A549 (cell line): ENCODE results near the gene LRRC4. TPM values are rescaled to one million over a fixed set of nuclear protein-coding genes. Genes with fewer than 3 reads are reported as not detected.

Source experiments
- ATAC-seq, 2 experiments: fragments of 200-7000 bp in 1 of 2; fragments of >200 bp in 1 of 2; cut with Nextera tagmentation in 1 of 2; cut with Tn5 transposase in 1 of 2; 3 replicates each; pipeline versions ENCODE4 v1.8.0 to v1.9.1; 2018 to 2020; ENCODE audit warnings: mild to moderate bottlenecking in 1 of 2, moderate library complexity in 1 of 2
- CTCF ChIA-PET: fragments of 300-600 bp; sonication (Branson Sonifier 250); formaldehyde crosslinking; extraction: SDS; loops from one replicate; lab custom pipeline; 2021; ENCODE audit warnings: antibody characterized with exemption, inconsistent platforms; lab: Yijun Ruan, JAX
- POLR2A ChIA-PET: fragments of 350-600 bp; formaldehyde crosslinking; extraction: SDS; loops from one replicate; lab custom pipeline; 2021; ENCODE audit warnings: antibody characterized with exemption, inconsistent platforms; lab: Yijun Ruan, JAX
- DNase-seq, 2 experiments: peaks; one replicate each; pipeline versions ENCODE4 v3.0.0 to v3.0.0-alpha.2; 2011 to 2016; ENCODE audit warnings: low read depth in 1 of 2, low spot score in 1 of 2
- FAIRE-seq: peaks from 2 replicates; lab custom pipeline; 2011; peaks lifted over from hg19 to GRCh38; lab: Jason Lieb, UNC
- H3K27ac ChIP-seq, 2 experiments: fragments of >200 bp; sonication (Bioruptor Twin); formaldehyde crosslinking; 3 replicates each; pipeline ENCODE4 v1.5.1; 2016 to 2017
- H3K4me1 ChIP-seq: fragments of >200 bp; sonication (Bioruptor Twin); formaldehyde crosslinking; 3 replicates; pipeline ENCODE4 v1.6.1; 2016
- H3K4me2 ChIP-seq: fragments of >200 bp; sonication (Bioruptor Twin); formaldehyde crosslinking; 3 replicates; pipeline ENCODE4 v1.6.1; 2016
- H3K4me3 ChIP-seq: fragments of >200 bp; sonication (Bioruptor Twin); formaldehyde crosslinking; 3 replicates; pipeline ENCODE4 v1.5.1; 2016
- H3K9me3 ChIP-seq: fragments of >200 bp; sonication (Bioruptor Twin); formaldehyde crosslinking; 3 replicates; pipeline ENCODE4 v1.6.1; 2016
- CBX2 ChIP-seq: fragments of 200-600 bp; sonication (generic); IDR thresholded peaks from 2 replicates; pipeline ENCODE4 v1.6.1; 2016; ENCODE audit warnings: low read depth, mild to moderate bottlenecking, borderline replicate concordance
- CHD4 ChIP-seq: fragments of 200-600 bp; sonication (generic); IDR thresholded peaks from 2 replicates; pipeline ENCODE4 v1.6.1; 2016; ENCODE audit warnings: antibody characterized with exemption, mild to moderate bottlenecking, borderline replicate concordance
- CTCF ChIP-seq: fragments of >200 bp; sonication (Bioruptor Twin); formaldehyde crosslinking; IDR thresholded peaks from 3 replicates; pipeline ENCODE4 v1.5.1; 2016
- ELK1 ChIP-seq: fragments of 150-350 bp; IDR thresholded peaks from 2 replicates; pipeline ENCODE4 v1.6.1; 2014; ENCODE audit warnings: low read depth, mild to moderate bottlenecking, low read length
- FOXS1 ChIP-seq: fragments of 250-450 bp; sonication (Bioruptor Pico); IDR thresholded peaks from 2 replicates; pipeline ENCODE4 v1.5.0; 2020; ENCODE audit warnings: mild to moderate bottlenecking, moderate library complexity
- GATA3 ChIP-seq: IDR thresholded peaks from 2 replicates; pipeline ENCODE4 v1.6.1; 2012; ENCODE audit warnings: borderline replicate concordance
- HDAC2 ChIP-seq: fragments of 200-600 bp; sonication (generic); IDR thresholded peaks from 2 replicates; pipeline ENCODE4 v1.6.1; 2016
- HEYL ChIP-seq: fragments of 250-450 bp; sonication (Bioruptor Pico); IDR thresholded peaks from 2 replicates; pipeline ENCODE4 v1.8.0; 2021; ENCODE audit warnings: mild to moderate bottlenecking, moderate library complexity
- HOXB13 ChIP-seq: fragments of 250-450 bp; sonication (Bioruptor Pico); IDR thresholded peaks from 2 replicates; pipeline ENCODE4 v1.5.0; 2020; ENCODE audit warnings: low read depth, mild to moderate bottlenecking, moderate library complexity
- JUN ChIP-seq, 2 experiments: fragments of >200 bp; sonication (Bioruptor Twin); formaldehyde crosslinking; IDR thresholded peaks; 2 replicates in 1 of 2; 3 replicates in 1 of 2; pipeline ENCODE4 v1.6.1; 2016 to 2017
- JUNB ChIP-seq: fragments of >200 bp; sonication (Bioruptor Twin); formaldehyde crosslinking; IDR thresholded peaks from 2 replicates; pipeline ENCODE4 v1.6.1; 2016
- MYC ChIP-seq: IDR thresholded peaks from 2 replicates; pipeline ENCODE4 v1.6.1; 2012; ENCODE audit warnings: mild to moderate bottlenecking, inconsistent platforms, low read length, improper control_type of control experiment, borderline replicate concordance
- NPAS2 ChIP-seq: fragments of 250-450 bp; sonication (Bioruptor Pico); IDR thresholded peaks from 2 replicates; pipeline ENCODE4 v1.8.0; 2022; ENCODE audit warnings: mild to moderate bottlenecking, moderate library complexity, borderline replicate concordance
- NR3C1 ChIP-seq: fragments of >200 bp; sonication (Bioruptor Twin); formaldehyde crosslinking; IDR thresholded peaks from 3 replicates; pipeline ENCODE4 v1.6.1; 2017
- POLR2AphosphoS2 ChIP-seq: conservative IDR thresholded peaks from 2 replicates; pipeline ENCODE4 v1.6.1; 2012; ENCODE audit warnings: low read length, improper control_type of control experiment, inconsistent platforms
- RARB ChIP-seq: fragments of 250-450 bp; sonication (Bioruptor Pico); IDR thresholded peaks from 2 replicates; pipeline ENCODE4 v1.8.0; 2021; ENCODE audit warnings: mild to moderate bottlenecking, moderate library complexity
- RCOR1 ChIP-seq: fragments of 150-350 bp; IDR thresholded peaks from 2 replicates; pipeline ENCODE4 v1.6.1; 2014; ENCODE audit warnings: antibody characterized with exemption, low read length, low read depth
- RNF2 ChIP-seq: fragments of 200-600 bp; sonication (generic); IDR thresholded peaks from 2 replicates; pipeline ENCODE4 v1.6.1; 2016; ENCODE audit warnings: low read depth, mild to moderate bottlenecking, antibody characterized with exemption, moderate library complexity, borderline replicate concordance
- SMC3 ChIP-seq: fragments of >200 bp; sonication (Bioruptor Twin); formaldehyde crosslinking; IDR thresholded peaks from 3 replicates; pipeline ENCODE4 v1.6.1; 2018; ENCODE audit warnings: inconsistent platforms
- SREBF2 ChIP-seq: fragments of 450-650 bp; IDR thresholded peaks from 2 replicates; pipeline ENCODE4 v1.6.1; 2014; ENCODE audit warnings: mild to moderate bottlenecking, moderate library complexity
- USF2 ChIP-seq: fragments of 450-650 bp; IDR thresholded peaks from 2 replicates; pipeline ENCODE4 v1.6.1; 2014; ENCODE audit warnings: antibody characterized with exemption
- ZC3H11A ChIP-seq: fragments of 450-650 bp; IDR thresholded peaks from 2 replicates; pipeline ENCODE4 v1.6.1; 2014; ENCODE audit warnings: antibody characterized with exemption, mild to moderate bottlenecking
- ZNF302 ChIP-seq: fragments of 250-450 bp; sonication (Bioruptor Pico); IDR thresholded peaks from 2 replicates; pipeline ENCODE4 v1.9.0; 2021; ENCODE audit warnings: inconsistent platforms, mild to moderate bottlenecking, moderate library complexity
- WGBS: methylation state at CpG from one replicate; pipeline ENCODE4 v1.1.6; 2017; ENCODE audit errors: missing lambda C conversion rate; 5-methylcytosine and 5-hydroxymethylcytosine counted together
- polyA plus RNA-seq, 4 experiments: library from polyadenylated mRNA; depleted of rRNA in 3 of 4; stranded (reverse); fragments of >200 nt; fragmentation: RNase III in 1 of 4; extraction: RNeasy Plus Mini Kit Qiagen cat#74134 plus additional on column Dnase treatment in 1 of 4; gene quantifications; 2 replicates in 3 of 4; 3 replicates in 1 of 4; pipeline ENCODE4 v1.2.3, GENCODE V29; 2011 to 2017
- TF ChIP-seq, protein P1 (sequence below): fragments of 250-450 bp; sonication (Bioruptor Pico); IDR thresholded peaks from 2 replicates; pipeline ENCODE4 v1.5.0; 2021; ENCODE audit warnings: mild to moderate bottlenecking, moderate library complexity, borderline replicate concordance

LRRC4 gene
- polyA plus RNA-seq, 2 of the 4 experiments (the other 2 are of a cell fraction), result not detected

DNA sequence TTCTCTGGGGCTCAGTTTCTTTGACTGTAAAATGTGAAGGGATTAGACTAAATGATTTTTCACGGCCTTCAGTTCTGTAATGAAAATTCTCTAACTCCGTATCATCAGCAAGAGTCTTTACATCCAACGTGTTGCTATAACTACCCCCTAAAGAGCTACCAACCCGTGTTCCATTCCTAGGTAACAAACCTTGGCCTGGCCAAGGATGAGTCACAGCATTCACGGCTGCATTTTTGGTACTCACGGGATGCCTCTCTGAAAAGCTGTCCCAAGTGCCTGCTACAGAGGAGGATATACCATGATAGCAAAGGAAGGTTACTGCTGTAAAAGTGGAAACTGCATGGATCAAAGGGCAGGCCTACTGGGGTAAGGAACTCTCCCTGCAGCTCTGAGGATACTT is 5.9 kb downstream of the LRRC4 start:
- FAIRE-seq, result no peak
- no peak overlapping the region for H3K27ac ChIP-seq
- no peak overlapping the region for H3K4me3 ChIP-seq
- peaks cover 52% of the 10 kb centered on the region for H3K4me1 ChIP-seq
- TF ChIP-seq POLR2AphosphoS2, result no peak
- H3K4me2 ChIP-seq, result peak overlapping the region; percentile 3; the same call in 1 of the 3 replicates
- ATAC-seq, result peak in 1 of 2 experiments; percentile 26; a peak in 2 of 6 replicates
- CTCF ChIA-PET, result interaction anchor here (0.8 to 2.4 kb wide), 2 partner anchors 14 to 184 kb away, joined by 3 to 7 read pairs; no protein-coding TSS in a partner anchor
- WGBS, result 54% methylated on average over 6 of the region's 6 CpGs
- POLR2A ChIA-PET, result no interaction called here
- no peak for DNase-seq
- H3K9me3 ChIP-seq, result no peaks in the 10 kb centered on the region

DNA sequence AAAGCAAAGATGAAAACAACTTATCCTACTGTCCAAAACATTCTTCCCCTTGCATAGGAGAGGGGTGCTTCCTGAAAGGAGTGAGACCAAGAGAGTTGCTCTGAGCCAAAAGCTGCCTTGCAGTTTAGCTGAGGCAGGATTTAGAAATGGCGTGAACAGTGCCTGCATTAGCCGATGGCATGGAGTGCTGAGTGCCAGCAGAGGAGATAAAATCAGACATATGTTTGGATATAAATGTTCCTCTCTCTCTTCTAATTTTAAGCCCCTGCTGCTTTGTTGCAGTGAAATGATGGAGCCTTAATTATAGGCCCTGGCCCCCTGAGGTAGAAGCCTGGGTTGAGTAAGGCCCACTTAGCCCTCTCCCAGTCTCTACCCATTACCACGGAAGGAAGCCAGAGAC is 7.1 kb downstream of the LRRC4 start:
- H3K4me3 ChIP-seq, result no peak overlapping the region
- H3K9me3 ChIP-seq, result no peaks in the 10 kb centered on the region
- POLR2A ChIA-PET, result no interaction called here
- DNase-seq (no peak), FAIRE-seq (no peak), ATAC-seq (no peak)
- WGBS, result 96% methylated on average over 3 of the region's 3 CpGs
- H3K4me2 ChIP-seq, result no peak overlapping the region
- no peak overlapping the region for H3K27ac ChIP-seq
- peaks cover 54% of the 10 kb centered on the region for H3K4me1 ChIP-seq
- TF ChIP-seq RARB (CRISPR knock-in tag), result no peak
- TF ChIP-seq RCOR1, result no peak
- TF ChIP-seq JUNB, result no peak
- no peak for TF ChIP-seq HOXB13 (CRISPR knock-in tag)
- TF ChIP-seq RNF2, result no peak
- TF ChIP-seq CTCF, result no peak
- no peak for TF ChIP-seq GATA3
- no peak for TF ChIP-seq FOXS1 (CRISPR knock-in tag)
- TF ChIP-seq, protein P1, sequence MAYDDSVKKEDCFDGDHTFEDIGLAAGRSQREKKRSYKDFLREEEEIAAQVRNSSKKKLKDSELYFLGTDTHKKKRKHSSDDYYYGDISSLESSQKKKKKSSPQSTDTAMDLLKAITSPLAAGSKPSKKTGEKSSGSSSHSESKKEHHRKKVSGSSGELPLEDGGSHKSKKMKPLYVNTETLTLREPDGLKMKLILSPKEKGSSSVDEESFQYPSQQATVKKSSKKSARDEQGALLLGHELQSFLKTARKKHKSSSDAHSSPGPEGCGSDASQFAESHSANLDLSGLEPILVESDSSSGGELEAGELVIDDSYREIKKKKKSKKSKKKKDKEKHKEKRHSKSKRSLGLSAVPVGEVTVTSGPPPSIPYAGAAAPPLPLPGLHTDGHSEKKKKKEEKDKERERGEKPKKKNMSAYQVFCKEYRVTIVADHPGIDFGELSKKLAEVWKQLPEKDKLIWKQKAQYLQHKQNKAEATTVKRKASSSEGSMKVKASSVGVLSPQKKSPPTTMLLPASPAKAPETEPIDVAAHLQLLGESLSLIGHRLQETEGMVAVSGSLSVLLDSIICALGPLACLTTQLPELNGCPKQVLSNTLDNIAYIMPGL (CRISPR knock-in tag), result no peak
- TF ChIP-seq SMC3, result no peak
- CTCF ChIA-PET, result interaction anchor here (0.7 kb wide), 1 partner anchor 12 kb away, joined by 3 read pairs; no protein-coding TSS in a partner anchor

DNA sequence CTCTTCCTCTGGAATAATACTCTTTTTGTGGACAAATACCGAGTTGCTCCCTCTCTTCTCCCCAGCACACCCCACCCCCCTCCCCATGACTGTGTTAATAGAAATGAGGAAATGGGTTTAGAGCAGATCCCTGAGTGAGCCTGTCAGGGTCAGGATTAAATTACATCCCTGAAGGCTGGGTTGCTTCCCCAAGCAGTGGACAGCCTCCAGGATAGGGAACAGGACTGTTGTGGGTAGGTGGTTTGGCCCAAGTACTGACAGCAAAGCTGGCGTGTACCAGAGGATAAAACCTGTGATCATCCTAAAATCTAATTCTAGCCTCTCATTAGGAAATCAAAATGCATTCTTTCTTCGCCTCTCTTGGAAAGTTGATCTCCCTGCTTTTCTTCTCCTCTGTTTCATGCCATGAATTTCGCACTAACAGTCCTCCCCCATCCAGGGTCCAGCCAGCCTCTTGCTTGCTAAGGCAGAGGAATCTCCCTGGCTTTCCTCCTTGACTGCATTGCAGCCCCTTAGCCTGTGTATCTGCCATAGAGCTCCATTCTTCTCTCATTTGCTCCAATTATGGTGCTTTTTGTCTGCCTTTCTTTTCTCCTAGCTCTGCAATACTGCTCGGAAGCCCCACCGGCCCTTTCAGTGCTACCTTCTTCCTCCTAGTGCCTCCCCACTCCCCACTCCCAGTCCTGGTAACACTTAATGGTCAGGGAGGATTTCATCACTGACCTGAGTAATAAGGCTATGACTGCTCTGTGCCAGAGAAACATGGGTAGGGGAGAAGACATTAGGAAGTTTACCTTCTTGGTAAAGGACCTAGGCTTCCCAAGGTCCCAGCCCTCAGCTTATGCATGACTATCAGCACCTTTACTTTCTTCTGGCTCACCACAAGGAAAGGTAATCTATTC is 8.4 kb downstream of the LRRC4 start:
- Histone ChIP-seq H3K9me3 (no peaks in the 10 kb centered on the region), H3K4me1 (peaks cover 54% of the 10 kb centered on the region), H3K4me3 (no peak overlapping the region), H3K4me2 (peak overlapping the region; percentile 22), H3K27ac (peak overlapping the region; percentile 48 to 67; a peak in 4 of 6 replicates)
- DNase-seq, result peak in 1 of 2 experiments; percentile 16
- ChIA-PET POLR2A (no interaction called here), CTCF (no interaction called here)
- 78% methylated on average over 6 of the region's 6 CpGs for WGBS
- peak in 1 of 2 experiments; percentile 56; a peak in 3 of 6 replicates for ATAC-seq
- FAIRE-seq, result no peak
- TF ChIP-seq NPAS2 (CRISPR knock-in tag), result no peak
- TF ChIP-seq RARB (CRISPR knock-in tag), result no peak
- no peak for TF ChIP-seq ZNF302 (CRISPR knock-in tag)
- no peak for TF ChIP-seq RNF2
- no peak for TF ChIP-seq HEYL (CRISPR knock-in tag)
- no peak for TF ChIP-seq MYC
- no peak for TF ChIP-seq NR3C1
- no peak for TF ChIP-seq SREBF2
- TF ChIP-seq JUN (IDR thresholded peaks at IDR 0.05), result no peak
- TF ChIP-seq ELK1, result no peak
- TF ChIP-seq USF2, result no peak
- no peak for TF ChIP-seq POLR2AphosphoS2
- TF ChIP-seq CBX2, result no peak
- TF ChIP-seq ZC3H11A, result no peak
- TF ChIP-seq CHD4, result no peak
- no peak for TF ChIP-seq HDAC2
